BLaER1 (cell line): Measurements from ENCODE around the gene MAT1A.
"Not testable (repeated sequence)": the region's sequence is repeated elsewhere in the genome, so short reads cannot be mapped to it uniquely, and the experiment has no call there.

Source experiments
- H3K27ac ChIP-seq: shearing (Covaris generic); formaldehyde crosslinking; 2 replicates; pipeline ENCODE4 v1.8.1; 2022
- H3K27me3 ChIP-seq: shearing (Covaris generic); formaldehyde crosslinking; 2 replicates; pipeline ENCODE4 v1.8.1; 2022
- H3K36me3 ChIP-seq: shearing (Covaris generic); formaldehyde crosslinking; 2 replicates; pipeline ENCODE4 v1.8.1; 2022
- H3K4me1 ChIP-seq: shearing (Covaris generic); formaldehyde crosslinking; 2 replicates; pipeline ENCODE4 v1.8.1; 2022
- H3K4me2 ChIP-seq: shearing (Covaris generic); formaldehyde crosslinking; 2 replicates; pipeline ENCODE4 v1.8.1; 2022
- H3K4me3 ChIP-seq: shearing (Covaris generic); formaldehyde crosslinking; 2 replicates; pipeline ENCODE4 v1.8.1; 2022
- H3K9ac ChIP-seq: shearing (Covaris generic); formaldehyde crosslinking; 2 replicates; pipeline ENCODE4 v1.8.1; 2022
- H3K9me3 ChIP-seq: shearing (Covaris generic); formaldehyde crosslinking; 2 replicates; pipeline ENCODE4 v1.8.1; 2022
- H4K20me1 ChIP-seq: shearing (Covaris generic); formaldehyde crosslinking; 2 replicates; pipeline ENCODE4 v1.8.1; 2022
- Cebpa-rat ChIP-seq: shearing (Covaris generic); IDR thresholded peaks from 2 replicates; pipeline ENCODE4 v1.8.1; 2022

MAT1A gene

DNA sequence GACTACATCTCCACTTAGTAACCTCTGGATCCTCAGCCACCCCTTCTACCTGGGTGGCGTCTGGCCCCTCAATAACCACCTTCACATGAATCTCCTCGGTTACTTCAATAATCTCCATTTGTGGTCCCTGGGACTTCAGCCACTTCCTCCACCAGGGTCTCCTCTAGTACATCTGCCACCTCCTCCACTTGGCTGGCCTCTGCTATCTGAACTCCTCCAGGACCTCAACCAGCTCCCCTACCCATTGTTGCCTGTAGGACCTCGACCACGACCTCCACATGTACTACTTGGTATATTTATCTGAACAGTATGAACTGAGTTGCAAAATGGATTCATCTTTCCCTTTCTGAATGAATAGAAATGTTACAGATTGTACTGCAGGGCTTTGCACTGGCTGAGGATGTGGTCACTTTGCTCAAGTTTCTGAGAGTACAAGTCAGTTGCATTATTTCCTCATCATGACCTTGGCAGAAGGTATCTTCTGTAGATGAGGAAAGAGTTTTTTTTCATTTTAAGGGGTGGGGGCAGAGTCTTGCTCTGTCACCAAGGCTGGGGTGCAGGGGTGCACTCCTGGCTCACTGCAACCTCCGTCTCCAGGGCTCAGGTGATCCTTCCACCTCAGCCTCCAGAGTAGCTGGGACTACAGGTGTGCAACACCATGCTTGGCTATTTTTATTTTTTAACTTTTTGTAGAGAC, 36.0 kb downstream of the MAT1A start:
- Histone ChIP-seq H3K9ac (no peak overlapping the region), H3K4me2 (no peak overlapping the region), H4K20me1 (no peaks in the 10 kb centered on the region), H3K27me3 (no peaks in the 10 kb centered on the region), H3K4me3 (no peak overlapping the region), H3K4me1 (peaks cover 12% of the 10 kb centered on the region; the same call in 1 of the 2 replicates), H3K27ac (no peak overlapping the region), H3K36me3 (no peaks in the 10 kb centered on the region), H3K9me3 (no peaks in the 10 kb centered on the region)
- TF ChIP-seq Cebpa-rat = no peak

DNA sequence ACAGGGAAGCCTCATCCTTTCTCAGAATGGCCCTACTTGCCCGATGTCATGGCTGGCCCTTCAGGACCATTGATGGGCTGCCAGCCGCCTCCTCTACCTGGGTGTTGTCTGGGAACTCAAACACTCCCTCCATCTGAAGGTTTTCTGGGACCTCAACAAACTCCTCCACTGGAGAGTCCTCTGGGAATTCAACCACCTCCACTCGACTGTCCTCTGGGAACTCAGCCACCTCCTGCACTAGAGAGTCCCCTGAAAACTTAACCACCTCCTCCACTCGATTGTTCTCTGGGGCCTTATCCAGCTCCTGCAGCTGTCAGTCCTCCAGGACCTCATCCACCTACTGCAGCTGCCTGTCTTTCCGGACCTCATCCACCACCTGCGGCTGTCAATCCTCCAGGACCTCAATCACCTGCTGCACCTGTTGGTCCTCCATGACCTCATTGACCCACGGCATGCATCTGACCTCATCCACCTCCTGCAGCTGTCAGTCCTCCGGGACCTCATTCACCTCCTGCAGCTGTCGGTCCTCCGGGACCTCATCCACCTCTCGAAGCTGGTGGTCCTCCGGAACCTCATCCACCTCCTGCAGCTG, 37.1 kb downstream of the MAT1A start:
- no peak for TF ChIP-seq Cebpa-rat
- no peak overlapping the region for H3K4me3 ChIP-seq
- H3K4me1 ChIP-seq = peaks cover 12% of the 10 kb centered on the region; the same call in 1 of the 2 replicates
- H3K27me3 ChIP-seq = no peaks in the 10 kb centered on the region
- H3K36me3 ChIP-seq = no peaks in the 10 kb centered on the region
- no peak overlapping the region for H3K9ac ChIP-seq
- H3K4me2 ChIP-seq = no peak overlapping the region; the same call in 1 of the 2 replicates
- no peak overlapping the region for H3K27ac ChIP-seq
- no peaks in the 10 kb centered on the region for H4K20me1 ChIP-seq
- no peaks in the 10 kb centered on the region for H3K9me3 ChIP-seq

DNA sequence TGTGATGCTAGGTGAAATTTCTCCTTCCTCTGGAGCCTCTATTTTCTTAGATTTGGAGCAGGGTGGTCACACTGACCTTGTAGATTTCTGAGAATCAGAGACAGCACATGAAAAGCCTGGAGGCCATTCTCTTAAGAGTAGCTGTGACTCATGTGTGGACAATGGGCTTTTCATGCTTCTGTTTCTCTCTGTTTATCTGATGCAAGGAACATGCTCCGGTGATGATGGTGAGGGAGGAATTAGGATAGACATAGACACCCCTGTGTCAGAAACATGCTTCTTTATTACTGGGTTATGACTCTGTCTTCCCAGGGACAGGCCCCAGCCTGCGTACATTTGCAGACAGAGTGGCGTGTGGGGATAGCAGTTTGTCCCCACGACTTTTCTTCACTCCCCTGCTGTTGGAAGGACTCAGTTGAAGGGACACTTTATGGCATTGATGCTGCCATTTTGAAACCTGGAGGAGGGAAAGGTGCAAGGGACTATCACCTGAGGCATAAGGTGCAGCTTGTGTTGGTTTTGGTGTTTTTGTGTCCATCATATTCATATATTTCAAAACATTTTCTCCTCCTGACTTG, 37.7 kb downstream of the MAT1A start:
- H3K27me3 ChIP-seq, H3K9me3 ChIP-seq, H4K20me1 ChIP-seq, H3K9ac ChIP-seq, H3K4me2 ChIP-seq, H3K36me3 ChIP-seq, H3K4me3 ChIP-seq, H3K27ac ChIP-seq: not testable (repeated sequence)
- H3K4me1 ChIP-seq = peaks cover 12% of the 10 kb centered on the region; the same call in 1 of the 2 replicates

DNA sequence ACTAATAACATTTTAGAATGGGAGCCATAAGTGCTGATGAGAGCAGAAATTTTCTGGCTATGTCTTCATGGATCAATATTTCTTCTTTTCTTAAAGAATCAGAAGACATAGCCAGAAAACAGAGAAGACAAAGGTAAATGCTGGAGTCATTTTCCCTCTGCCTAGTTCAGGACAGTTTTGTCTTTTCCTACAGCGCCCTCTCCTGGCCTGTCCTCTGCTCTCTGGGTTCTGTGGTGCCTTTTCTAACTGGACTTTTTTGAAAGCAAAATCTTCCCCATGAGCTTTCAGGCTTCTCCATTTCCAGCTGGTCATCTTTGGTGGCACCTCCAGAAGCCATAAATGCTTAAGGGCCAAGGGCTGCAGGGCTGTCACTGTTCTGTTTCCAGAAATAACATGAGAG, 39.1 kb downstream of the MAT1A start:
- not testable (repeated sequence) for H3K4me3 ChIP-seq, H3K4me2 ChIP-seq, H3K9me3 ChIP-seq, H3K27ac ChIP-seq, H4K20me1 ChIP-seq, H3K36me3 ChIP-seq, H3K27me3 ChIP-seq, H3K9ac ChIP-seq
- H3K4me1 ChIP-seq = peaks cover 12% of the 10 kb centered on the region; the same call in 1 of the 2 replicates

DNA sequence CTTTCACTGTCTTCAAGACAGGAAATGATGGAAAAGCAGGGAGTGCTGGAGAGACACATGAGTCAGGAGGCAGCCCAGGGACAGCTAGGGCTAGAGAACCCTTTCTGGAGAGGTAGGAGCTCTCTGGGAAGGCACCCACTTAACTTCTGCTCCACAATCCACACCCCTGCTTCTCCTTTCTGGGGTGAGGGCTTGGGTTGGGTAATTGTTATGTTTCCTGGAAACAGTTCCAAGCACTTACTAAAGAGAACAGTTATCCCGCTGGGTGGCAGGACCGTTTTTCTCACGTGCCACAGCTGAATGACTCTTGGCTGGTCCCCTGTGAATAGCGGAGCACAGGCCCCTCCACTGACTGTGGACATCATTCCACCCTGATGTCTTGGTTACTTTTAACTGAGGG, 39.6 kb downstream of the MAT1A start:
- not testable (repeated sequence) for H3K9ac ChIP-seq, H3K27ac ChIP-seq, H3K27me3 ChIP-seq, H3K4me3 ChIP-seq, H4K20me1 ChIP-seq, H3K9me3 ChIP-seq, H3K4me2 ChIP-seq, H3K36me3 ChIP-seq
- peaks cover 12% of the 10 kb centered on the region; the same call in 1 of the 2 replicates for H3K4me1 ChIP-seq

DNA sequence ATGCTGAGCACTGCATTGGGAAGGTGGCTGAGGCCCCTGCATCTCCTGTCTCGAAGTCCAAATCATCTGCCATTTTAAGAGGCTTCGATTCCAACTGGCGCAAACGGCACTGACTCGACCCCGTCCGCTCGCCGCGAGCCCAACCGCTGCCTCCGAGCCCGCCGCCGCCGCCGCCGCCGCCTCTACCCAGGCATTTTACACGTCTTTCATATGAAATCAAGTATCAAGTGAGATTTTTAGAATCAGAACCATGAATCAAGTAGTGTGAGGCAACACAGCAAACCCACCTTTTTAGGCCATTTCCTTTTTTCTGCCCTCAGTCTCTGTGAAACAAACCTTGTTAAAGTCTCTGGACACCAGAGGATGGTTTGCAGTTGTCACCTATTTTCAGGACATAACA, 41.8 kb downstream of the MAT1A start:
- not testable (repeated sequence) for H3K27me3 ChIP-seq, H3K4me3 ChIP-seq, H4K20me1 ChIP-seq, H3K27ac ChIP-seq, H3K9me3 ChIP-seq, H3K9ac ChIP-seq, H3K4me1 ChIP-seq, H3K36me3 ChIP-seq, H3K4me2 ChIP-seq

DNA sequence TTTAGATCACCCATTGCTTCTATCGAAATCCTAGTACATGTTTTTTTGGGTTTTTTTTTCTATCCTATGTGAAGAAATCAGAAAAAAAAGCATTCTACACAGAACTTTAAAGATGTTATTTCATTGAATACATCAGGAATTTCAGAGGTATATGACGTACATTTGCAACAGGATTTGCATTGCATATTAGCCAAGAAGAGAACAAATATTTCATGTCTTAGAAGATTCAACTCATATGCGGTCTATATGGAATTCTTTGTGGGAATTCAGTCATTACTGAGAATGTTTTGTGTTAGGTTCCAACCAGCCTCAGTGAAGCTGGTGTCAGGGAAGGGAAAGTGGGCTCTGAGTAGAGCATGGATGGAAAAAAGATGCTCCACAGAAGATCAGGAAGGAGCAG, 45.1 kb downstream of the MAT1A start:
- not testable (repeated sequence) for H3K27ac ChIP-seq, H3K36me3 ChIP-seq, H3K4me3 ChIP-seq, H4K20me1 ChIP-seq, H3K9ac ChIP-seq, H3K27me3 ChIP-seq, H3K9me3 ChIP-seq, H3K4me2 ChIP-seq, H3K4me1 ChIP-seq

DNA sequence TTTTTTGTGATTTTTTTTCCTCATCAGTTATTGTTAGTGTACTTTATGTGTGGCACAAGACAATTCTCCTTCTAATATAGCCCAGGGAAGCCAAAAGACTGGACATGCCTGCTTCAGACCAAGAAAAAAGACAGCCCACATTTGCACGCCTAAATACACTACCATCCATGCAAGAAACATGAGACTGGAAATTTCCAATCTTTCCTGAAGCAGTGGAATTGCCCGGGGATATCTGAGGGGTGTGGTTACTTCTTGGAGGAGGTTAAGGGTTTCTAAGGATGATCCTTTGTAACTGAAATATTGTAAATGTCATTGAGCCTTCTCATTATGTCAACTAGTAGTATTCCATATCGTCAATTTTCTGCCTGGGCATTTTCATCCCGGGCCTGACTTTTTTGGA, 47.1 kb downstream of the MAT1A start:
- H3K9ac ChIP-seq, H3K4me1 ChIP-seq, H3K27ac ChIP-seq, H3K36me3 ChIP-seq, H3K9me3 ChIP-seq, H3K27me3 ChIP-seq, H4K20me1 ChIP-seq, H3K4me3 ChIP-seq, H3K4me2 ChIP-seq: not testable (repeated sequence)

DNA sequence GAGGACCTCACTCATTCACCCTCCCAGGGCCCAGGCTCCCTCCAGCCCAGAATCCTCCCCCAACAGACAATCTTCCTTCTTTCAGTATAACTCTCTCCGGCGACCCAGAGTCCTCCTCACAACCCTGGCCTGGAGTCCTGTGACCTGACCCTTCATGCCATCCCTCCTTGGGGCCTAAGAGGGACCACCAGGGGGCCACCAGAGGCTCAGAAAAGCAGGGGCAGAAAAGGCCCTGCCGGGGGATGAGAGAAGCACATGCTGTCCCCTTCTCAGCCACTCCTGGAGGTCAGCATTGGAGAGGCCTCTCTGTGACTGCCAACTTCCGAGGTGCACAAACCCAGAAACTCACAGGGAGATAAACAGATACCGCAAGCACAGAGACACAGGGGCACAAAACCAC, 53.0 kb downstream of the MAT1A start:
- not testable (repeated sequence) for H3K4me3 ChIP-seq, H3K27me3 ChIP-seq, H3K4me2 ChIP-seq, H3K9me3 ChIP-seq, H3K9ac ChIP-seq, H3K27ac ChIP-seq, H4K20me1 ChIP-seq, H3K4me1 ChIP-seq, H3K36me3 ChIP-seq

DNA sequence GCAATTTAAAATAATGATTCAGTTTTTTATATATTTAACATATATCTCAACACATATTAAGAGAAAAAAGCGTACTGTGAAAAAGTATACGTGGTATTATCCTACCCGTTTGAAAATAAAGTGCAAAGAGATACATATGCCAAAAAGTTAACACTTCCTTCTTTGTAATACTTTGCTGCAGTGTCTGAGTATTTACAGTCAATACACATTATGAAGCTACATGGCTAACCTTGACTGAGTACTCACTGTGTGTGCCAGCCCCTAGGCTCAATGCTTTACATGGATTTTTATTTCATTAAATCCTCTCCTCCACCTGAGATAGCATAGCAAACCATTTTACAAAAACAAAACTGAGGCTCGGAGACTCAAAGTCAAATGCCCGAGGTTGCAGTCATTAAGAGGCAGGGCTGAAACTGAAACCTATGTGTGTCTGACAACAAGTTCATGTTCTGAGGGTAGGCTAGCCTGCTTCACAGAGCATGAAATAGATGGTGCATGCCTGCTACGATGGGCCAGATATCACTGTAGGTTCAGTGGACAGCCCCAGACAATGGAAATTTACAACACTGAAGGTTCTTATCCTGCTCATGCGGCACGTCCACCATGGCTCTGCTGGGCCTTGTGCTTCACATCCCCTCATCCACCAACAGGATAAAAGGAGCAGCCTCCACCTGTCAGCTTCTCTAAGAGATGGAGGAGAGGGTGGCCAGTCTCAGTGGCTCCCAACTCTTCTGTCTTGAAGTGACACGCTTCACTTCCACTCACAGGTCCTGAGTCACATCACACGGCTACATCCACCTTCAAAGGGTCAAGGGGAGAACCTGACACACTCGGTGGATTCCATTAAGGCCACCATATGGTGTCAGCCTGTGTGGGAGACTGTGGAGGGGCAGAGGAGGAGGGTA, 54.9 kb downstream of the MAT1A start:
- not testable (repeated sequence) for H3K4me3 ChIP-seq, H3K9ac ChIP-seq, H3K27ac ChIP-seq, H3K9me3 ChIP-seq, H3K27me3 ChIP-seq, H4K20me1 ChIP-seq, H3K4me2 ChIP-seq, H3K36me3 ChIP-seq, H3K4me1 ChIP-seq

DNA sequence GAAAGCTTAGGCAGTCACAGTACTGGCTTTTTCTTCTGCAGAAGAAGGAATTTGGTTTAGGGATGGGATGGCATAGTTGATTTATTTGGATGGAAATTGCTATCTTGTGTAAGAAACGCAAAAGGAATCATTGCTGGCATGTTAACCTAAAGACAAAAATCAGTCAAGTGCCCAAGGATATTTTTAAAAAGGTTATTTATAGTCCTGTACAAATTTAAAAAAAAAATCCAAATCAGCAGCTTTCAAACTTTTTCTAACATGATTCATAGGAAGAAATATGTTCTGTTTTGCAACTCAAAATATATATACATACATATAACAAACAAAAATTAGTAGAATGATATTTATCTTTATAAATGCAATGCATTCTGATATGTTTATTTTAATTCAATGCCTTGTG, 55.6 kb downstream of the MAT1A start:
- H3K27ac ChIP-seq, H3K4me1 ChIP-seq, H4K20me1 ChIP-seq: not testable (repeated sequence)

DNA sequence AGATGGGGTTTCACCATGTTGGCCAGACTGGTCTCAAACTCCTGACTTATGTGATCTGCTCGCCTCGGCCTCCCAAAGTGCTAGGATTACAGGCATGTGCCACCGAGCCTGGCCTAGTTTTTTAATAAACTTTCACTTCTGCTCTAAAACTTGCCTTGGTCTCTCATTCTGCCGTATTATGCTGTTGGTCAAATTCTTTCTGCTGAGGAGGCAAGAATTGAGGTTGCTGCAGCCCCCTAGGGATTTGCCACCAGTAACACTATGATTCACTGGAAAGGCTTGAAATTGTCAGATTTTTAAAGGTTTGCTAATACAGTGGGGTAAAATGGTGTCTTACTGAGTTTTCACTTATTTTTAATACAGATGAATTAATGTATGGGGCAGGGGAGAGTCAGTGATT, 62.7 kb downstream of the MAT1A start:
- not testable (repeated sequence) for H3K4me2 ChIP-seq, H3K9ac ChIP-seq

More for the DNA sequence above, 55.6 kb downstream of the MAT1A start:
- H3K9ac ChIP-seq, H3K9me3 ChIP-seq, H3K27me3 ChIP-seq, H3K4me3 ChIP-seq, H3K4me2 ChIP-seq, H3K36me3 ChIP-seq: not testable (repeated sequence)

DNA sequence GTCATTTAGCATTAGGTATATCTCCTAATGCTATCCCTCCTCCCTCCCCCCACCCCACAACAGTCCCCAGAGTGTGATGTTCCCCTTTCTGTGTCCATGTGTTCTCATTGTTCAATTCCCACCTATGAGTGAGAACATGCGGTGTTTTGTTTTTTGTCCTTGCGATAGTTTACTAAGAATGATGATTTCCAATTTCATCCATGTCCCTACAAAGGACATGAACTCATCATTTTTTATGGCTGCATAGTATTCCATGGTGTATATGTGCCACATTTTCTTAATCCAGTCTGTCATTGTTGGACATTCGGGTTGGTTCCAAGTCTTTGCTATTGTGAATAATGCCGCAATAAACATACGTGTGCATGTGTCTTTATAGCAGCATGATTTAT, 66.4 kb downstream of the MAT1A start:
- not testable (repeated sequence) for H3K9ac ChIP-seq, H3K27me3 ChIP-seq, H4K20me1 ChIP-seq, H3K9me3 ChIP-seq, H3K4me3 ChIP-seq, H3K36me3 ChIP-seq, H3K4me1 ChIP-seq, H3K27ac ChIP-seq, H3K4me2 ChIP-seq

More for the DNA sequence above, 62.7 kb downstream of the MAT1A start:
- not testable (repeated sequence) for H3K9me3 ChIP-seq, H3K27me3 ChIP-seq, H3K36me3 ChIP-seq, H4K20me1 ChIP-seq, H3K4me1 ChIP-seq, H3K4me3 ChIP-seq, H3K27ac ChIP-seq
